Measurements from ENCODE around the gene GGACT.

GGACT gene

GRCh38 chr13:100493418-100493817 lies 95.2 kb downstream of the GGACT start:
- ATAC-seq (ENCODE audit: low read depth): no peak
- Histone ChIP-seq H3K9me3 (ENCODE audit: severe bottlenecking) (no peaks in the 10 kb centered on the region), H3K4me1 (ENCODE audit: insufficient read depth, poor library complexity, severe bottlenecking) (no peaks in the 10 kb centered on the region), H3K27me3 (ENCODE audit: insufficient read depth, poor library complexity, severe bottlenecking) (no peaks in the 10 kb centered on the region), H3K36me3 (ENCODE audit: low read depth) (no peaks in the 10 kb centered on the region), H3K27ac (ENCODE audit: poor library complexity, severe bottlenecking) (no peak overlapping the region), H3K4me3 (ENCODE audit: severe bottlenecking) (no peak overlapping the region)
- no peak for DNase-seq (ENCODE audit: low spot score)
- TF ChIP-seq, protein P1, sequence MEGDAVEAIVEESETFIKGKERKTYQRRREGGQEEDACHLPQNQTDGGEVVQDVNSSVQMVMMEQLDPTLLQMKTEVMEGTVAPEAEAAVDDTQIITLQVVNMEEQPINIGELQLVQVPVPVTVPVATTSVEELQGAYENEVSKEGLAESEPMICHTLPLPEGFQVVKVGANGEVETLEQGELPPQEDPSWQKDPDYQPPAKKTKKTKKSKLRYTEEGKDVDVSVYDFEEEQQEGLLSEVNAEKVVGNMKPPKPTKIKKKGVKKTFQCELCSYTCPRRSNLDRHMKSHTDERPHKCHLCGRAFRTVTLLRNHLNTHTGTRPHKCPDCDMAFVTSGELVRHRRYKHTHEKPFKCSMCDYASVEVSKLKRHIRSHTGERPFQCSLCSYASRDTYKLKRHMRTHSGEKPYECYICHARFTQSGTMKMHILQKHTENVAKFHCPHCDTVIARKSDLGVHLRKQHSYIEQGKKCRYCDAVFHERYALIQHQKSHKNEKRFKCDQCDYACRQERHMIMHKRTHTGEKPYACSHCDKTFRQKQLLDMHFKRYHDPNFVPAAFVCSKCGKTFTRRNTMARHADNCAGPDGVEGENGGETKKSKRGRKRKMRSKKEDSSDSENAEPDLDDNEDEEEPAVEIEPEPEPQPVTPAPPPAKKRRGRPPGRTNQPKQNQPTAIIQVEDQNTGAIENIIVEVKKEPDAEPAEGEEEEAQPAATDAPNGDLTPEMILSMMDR (IDR thresholded peaks at IDR 0.05; ENCODE audit: poor library complexity, severe bottlenecking): no peak

DNA sequence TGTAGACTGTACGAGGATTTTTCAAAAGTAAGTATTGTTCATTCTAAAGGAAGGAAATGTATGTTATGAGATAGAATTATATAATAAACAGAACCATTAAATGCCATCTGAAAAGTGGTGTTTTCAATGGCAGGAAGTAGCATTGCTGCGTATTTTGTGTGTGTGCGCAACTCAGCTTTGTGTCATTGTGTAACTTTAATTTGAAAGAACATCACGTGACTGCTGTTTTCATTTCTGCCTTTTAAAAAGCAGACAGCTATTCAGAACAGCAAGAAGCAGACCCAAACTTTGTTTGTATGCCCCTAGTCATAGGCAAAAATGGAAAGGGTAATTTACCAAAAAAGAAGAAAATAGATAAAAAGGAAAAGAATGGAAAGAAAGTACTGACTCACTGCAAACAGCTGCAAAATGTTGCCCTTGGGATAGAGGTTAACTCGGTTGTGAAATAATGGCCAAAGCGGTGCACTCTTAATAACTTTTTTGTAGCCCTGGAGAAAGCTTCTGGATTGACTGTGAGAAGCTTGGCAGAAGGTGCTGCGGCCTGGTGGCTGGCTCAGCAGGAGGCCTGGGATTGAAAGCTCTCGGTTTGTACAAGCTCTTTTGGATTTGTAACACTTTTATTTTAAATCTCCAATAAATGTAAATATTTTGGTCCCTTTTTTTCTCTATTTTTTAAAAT lies 97.3 kb downstream of the GGACT start:
- DNase-seq (ENCODE audit: low spot score) (no peak), ATAC-seq (ENCODE audit: low read depth) (no peak)
- no peak overlapping the region for H3K4me3 ChIP-seq (ENCODE audit: severe bottlenecking)

GRCh38 chr13:100490692-100491091 lies 97.9 kb downstream of the GGACT start:
- Histone ChIP-seq H3K4me3 (ENCODE audit: severe bottlenecking) (no peak overlapping the region), H3K27ac (ENCODE audit: poor library complexity, severe bottlenecking) (no peak overlapping the region), H3K9me3 (ENCODE audit: severe bottlenecking) (no peaks in the 10 kb centered on the region), H3K4me1 (ENCODE audit: insufficient read depth, poor library complexity, severe bottlenecking) (no peaks in the 10 kb centered on the region), H3K36me3 (ENCODE audit: low read depth) (no peaks in the 10 kb centered on the region), H3K27me3 (ENCODE audit: insufficient read depth, poor library complexity, severe bottlenecking) (no peaks in the 10 kb centered on the region)
- TF ChIP-seq, protein P1 (IDR thresholded peaks at IDR 0.05; ENCODE audit: poor library complexity, severe bottlenecking): no peak
- no peak for ATAC-seq (ENCODE audit: low read depth)
- DNase-seq (ENCODE audit: low spot score): no peak

More for the DNA sequence above, 97.3 kb downstream of the GGACT start:
- TF ChIP-seq, protein P1 (IDR thresholded peaks at IDR 0.05; ENCODE audit: poor library complexity, severe bottlenecking): no peak
- Histone ChIP-seq H3K9me3 (ENCODE audit: severe bottlenecking) (no peaks in the 10 kb centered on the region), H3K27ac (ENCODE audit: poor library complexity, severe bottlenecking) (no peak overlapping the region), H3K27me3 (ENCODE audit: insufficient read depth, poor library complexity, severe bottlenecking) (no peaks in the 10 kb centered on the region), H3K36me3 (ENCODE audit: low read depth) (no peaks in the 10 kb centered on the region), H3K4me1 (ENCODE audit: insufficient read depth, poor library complexity, severe bottlenecking) (no peaks in the 10 kb centered on the region)

DNA sequence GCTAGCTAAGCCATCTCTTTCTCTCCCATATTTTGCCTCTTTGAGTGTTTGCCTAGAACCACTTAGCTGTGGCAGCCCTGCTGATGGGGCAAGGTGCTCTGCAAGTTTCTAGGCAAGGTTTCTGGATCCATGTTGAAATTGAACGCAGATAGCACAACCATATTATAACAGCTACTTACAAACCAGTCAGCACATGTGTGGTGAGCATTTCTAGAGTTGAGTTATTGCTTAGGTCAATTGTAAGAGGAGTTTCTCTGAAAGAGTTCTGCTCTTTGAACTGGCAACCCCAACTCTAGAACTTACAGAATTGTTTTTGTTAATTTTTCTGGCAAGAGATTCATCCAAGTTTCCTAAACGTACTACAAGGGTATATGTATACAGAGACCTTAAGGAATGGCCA lies 103.3 kb downstream of the GGACT start:
- no peaks in the 10 kb centered on the region for H3K27me3 ChIP-seq (ENCODE audit: insufficient read depth, poor library complexity, severe bottlenecking)
- no peak overlapping the region for H3K27ac ChIP-seq (ENCODE audit: poor library complexity, severe bottlenecking)
- H3K9me3 ChIP-seq (ENCODE audit: severe bottlenecking): no peaks in the 10 kb centered on the region
- H3K4me3 ChIP-seq (ENCODE audit: severe bottlenecking): no peak overlapping the region
- no peaks in the 10 kb centered on the region for H3K4me1 ChIP-seq (ENCODE audit: insufficient read depth, poor library complexity, severe bottlenecking)
- TF ChIP-seq, protein P1 (IDR thresholded peaks at IDR 0.05; ENCODE audit: poor library complexity, severe bottlenecking): no peak
- H3K36me3 ChIP-seq (ENCODE audit: low read depth): no peaks in the 10 kb centered on the region
- DNase-seq (ENCODE audit: low spot score) (no peak), ATAC-seq (ENCODE audit: low read depth) (no peak)

DNA sequence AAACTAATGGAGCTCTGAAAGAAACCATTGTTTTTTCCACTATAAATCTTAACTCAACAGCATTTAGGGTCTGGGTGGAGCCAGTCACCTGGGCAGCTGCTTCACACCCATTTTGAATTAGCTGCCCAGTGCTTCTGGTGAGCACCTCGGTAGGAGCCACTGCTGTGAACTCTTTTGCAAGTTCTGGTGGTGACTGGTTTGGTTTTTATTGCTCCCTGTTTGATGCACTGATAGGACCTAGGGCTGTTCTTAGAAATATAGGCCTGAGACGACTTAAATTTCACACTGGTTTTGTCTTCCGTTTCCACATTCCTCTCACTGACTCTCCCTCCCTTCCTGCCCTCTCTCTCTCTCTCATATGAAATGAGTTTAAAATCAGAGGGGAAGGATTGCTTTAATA lies 103.9 kb downstream of the GGACT start:
- Histone ChIP-seq H3K9me3 (ENCODE audit: severe bottlenecking) (no peaks in the 10 kb centered on the region), H3K36me3 (ENCODE audit: low read depth) (no peaks in the 10 kb centered on the region), H3K4me1 (ENCODE audit: insufficient read depth, poor library complexity, severe bottlenecking) (no peaks in the 10 kb centered on the region), H3K27ac (ENCODE audit: poor library complexity, severe bottlenecking) (no peak overlapping the region), H3K4me3 (ENCODE audit: severe bottlenecking) (no peak overlapping the region), H3K27me3 (ENCODE audit: insufficient read depth, poor library complexity, severe bottlenecking) (no peaks in the 10 kb centered on the region)
- DNase-seq (ENCODE audit: low spot score) (no peak), ATAC-seq (ENCODE audit: low read depth) (no peak)
- TF ChIP-seq, protein P1 (IDR thresholded peaks at IDR 0.05; ENCODE audit: poor library complexity, severe bottlenecking): no peak
